HG02852 (cell line): Measurements from ENCODE around the gene COA8.
A peak's percentile ranks its signal among the peaks of the same experiment; 100 is the strongest.

Experiments
- ATAC-seq: cut with Tn5 transposase; IDR thresholded peaks from one replicate; pipeline ENCODE4 v1.9.1; 2021; ENCODE audit warnings: mild to moderate bottlenecking, moderate library complexity; ENCODE audit not compliant: unreplicated experiment

COA8 gene

DNA sequence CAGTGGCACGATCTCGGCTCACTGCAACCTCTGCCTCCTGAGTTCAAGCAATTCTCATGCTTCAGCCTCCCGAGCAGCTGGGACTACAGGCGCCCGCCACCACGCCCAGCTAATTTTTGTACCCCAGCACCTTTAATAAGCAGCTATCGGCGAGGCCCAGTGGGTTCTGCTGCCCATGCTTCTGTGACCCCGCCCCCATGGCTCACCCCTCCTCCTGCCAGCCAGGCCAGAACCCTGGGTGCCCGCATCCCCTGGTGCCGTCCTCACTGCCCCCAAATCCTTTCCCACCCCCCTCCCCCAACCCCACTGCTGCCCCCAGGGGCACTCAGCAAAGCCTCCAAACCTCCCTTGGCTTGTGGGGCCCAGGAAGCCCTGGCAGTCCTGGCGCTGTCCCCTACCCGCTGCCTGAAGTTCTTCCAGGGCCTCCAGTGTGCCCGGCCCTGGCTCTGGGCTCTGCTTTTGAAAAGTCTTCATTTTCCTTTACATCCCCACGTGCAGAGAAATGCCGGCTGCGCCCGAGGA is 14.8 kb upstream of the COA8 start:
- ATAC-seq, result no peak

DNA sequence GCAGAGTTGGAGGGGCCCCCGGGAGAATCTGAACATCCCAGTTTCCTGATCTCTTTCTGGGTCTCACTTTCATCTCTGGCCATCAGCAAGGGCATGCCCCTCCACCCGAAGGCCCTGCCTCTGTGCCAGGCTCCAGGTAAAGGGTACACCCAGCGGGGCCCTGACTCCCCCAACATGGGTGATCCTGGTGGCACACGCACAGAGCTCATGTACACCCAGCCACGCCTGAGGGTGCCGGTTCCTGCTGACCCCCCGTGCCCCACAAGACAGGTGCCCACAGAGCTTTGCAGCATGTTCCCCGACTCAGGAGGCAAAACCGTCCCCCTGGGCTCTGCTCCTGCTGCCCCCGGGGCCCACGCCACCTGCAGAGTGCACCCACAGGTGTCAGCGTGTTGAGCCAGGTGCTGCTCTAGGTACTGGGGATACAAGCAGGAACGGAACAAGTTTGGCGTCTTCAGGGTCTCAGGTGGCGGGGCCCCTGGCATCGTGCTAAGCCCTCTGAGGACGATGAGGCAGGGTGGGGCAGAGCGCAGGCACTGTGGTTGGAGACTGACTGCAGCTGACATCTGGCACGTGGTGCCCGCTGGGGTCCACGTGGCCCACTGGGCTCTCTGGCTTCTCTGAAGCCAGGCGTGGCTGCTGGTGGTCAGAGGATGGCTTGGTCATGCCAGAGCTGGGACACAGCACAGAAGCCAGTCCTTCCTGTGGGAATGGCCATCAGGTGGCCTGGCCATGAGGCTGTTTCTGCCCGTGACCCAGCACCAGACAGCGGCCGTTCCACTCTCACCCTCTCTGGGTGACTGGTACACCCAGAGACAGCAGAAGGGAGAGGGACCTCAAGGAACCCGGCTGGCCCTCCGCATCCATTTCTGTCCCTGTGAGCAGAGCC is 14.1 kb upstream of the COA8 start:
- no peak for ATAC-seq

DNA sequence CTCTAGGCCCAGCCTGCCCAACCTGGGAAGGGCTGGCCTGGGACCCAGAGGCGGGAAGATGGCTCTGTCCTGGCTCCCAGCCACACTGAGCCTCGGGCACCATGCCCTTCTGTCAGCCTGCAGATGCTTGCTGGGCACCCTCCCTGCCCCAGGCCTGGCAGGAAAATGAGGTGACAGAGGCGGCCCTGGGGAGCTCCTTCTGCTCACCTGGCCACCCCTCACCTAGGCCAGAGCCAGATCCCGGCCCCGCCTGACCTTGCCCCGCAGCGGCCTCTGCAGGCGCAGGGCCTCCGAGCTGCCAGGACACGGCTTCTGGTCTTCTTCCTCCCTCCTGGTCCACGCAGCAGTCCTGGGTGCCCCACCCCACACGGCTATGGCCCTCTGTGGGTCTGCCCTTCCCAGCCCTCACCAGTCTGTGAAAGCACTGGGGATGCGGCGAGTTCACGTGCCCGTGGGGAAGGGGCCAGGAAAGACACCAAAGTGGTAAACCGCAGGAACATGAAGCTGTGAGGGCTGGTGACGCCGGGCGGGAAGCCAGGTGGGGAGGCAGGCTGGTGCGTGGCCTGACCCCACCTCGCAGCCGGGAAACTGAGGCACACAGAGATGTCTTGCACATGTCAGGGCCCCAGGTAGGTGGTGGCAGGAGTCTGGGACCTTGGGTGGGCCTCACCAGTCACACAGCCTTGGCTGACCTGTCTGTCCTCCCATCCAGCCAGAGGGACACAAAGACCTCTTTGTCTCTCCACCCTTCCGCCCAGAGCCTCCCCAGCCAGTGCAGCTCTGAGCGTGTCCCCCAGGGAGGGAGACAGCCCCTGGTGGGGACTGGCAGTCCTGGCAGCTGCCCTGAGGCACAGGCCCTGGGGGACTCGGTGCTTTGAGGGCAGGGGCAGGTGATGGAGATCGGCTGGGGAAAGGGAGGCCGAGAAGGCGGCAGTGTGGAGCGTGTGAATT is 13.1 kb upstream of the COA8 start:
- no peak for ATAC-seq

DNA sequence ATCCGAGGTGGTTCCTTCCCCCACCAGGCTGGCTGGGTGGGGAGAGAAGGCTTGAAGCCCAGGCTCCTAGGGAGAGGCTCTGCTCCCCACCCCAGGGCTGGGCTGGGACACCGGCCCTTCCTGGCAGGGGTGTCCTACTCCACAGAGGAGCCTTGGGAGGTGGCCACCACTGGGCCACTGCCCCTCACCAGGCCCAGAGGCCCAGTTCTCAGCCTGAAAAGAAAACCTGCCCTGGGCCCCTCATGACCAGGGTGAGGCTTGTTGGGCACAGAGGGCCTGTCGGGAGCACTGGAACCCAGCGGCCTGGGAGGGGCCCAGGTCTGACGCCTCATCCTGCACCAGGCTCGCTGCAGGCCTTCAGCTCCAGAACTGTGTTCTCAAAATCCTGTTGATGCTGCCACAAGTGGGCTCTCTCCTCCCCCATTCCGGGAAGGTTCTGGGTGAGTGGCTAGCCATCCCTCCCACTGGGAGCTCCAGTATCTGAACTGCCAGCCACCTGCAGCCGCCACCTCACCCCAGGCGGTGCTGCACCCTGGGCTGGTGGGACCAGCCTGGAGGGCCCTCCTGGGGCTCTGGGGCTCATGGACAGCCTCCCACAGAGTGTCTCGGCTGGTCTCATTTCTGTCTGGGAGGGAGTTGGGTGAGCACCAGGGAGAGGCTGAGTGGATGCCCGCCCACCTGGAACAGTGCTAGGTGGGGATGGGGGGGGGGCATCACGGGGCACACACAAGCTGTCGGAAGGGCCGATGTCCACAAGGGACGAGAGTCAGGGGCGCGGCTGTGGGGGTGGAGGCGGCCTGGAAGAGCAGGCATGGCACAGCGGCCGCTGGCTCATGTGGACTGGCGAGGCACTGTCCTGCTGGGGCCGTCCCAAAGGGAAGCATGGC is 12.1 kb upstream of the COA8 start:
- ATAC-seq, result no peak

GRCh38 chr14:103551338-103551762 is 11.4 kb upstream of the COA8 start:
- no peak for ATAC-seq

DNA sequence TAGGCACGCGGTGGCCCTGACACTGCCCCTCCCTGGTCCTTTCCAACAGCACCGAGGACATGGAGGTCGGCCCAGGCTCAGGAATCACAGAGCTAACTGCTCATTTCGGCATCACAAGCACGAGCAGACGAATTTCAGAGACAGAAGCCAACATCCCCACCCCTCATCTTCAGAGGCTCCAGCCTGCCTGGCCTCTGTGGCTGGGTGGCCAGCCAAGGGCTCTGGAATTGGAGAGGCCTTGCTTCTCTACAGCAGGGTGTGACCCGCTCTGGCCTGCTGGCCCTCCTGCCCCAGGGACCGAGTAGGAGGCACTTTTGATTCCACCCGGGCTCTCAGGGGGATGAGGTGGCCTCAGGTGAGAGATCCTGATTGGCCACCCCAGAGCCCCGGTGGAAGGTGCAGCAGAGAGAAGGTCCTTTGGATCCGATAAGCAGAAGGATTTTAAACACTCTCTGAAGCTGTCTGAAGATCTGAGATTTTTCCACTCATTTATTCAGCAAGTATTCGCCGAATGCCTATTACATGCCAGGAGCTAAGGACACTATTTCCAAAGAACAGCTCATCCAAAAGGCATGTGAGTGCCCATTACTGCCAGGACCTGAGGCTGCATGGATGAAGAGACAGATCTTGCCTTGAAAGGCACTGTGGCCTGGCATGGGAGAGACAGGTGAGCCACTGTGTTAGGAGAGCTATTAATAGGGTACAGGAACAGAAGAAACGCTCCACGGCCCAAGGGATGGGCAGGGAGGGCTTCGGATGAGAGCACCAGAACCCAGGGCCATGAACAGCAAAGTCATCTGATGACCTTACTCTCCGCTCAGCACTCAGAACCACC is 10.5 kb upstream of the COA8 start:
- no peak for ATAC-seq

- ATAC-seq, result no peak
These were observed 9.9 kb upstream of the COA8 start for GRCh38 chr14:103552846-103553210.

- no peak for ATAC-seq
These were observed 7.0 kb upstream of the COA8 start for GRCh38 chr14:103555559-103556337.

GRCh38 chr14:103556946-103557758 is 5.6 kb upstream of the COA8 start:
- ATAC-seq, result no peak

- no peak for ATAC-seq
These were observed 4.5 kb upstream of the COA8 start for GRCh38 chr14:103558071-103558882.

- no peak for ATAC-seq
These were observed 3.0 kb upstream of the COA8 start for GRCh38 chr14:103559766-103560165.

DNA sequence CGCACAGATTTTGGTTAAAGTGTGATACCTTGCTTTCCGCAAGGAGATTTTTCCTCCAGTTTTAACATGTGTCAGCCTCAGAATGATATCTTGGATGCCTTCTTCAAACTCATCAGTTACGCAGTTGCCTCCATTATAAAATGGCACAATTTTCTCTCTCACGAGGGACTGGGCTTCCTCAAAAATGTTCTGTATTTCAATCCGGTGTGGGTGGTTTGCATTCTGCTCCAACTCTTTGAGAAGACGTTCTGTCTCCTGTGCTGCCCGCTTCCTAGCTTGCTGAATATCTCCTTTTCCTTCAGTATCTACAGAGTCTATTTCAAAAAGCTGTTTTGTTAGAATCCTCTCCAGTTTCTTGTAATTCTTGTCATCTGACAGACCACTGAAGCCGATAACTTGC is 2.1 kb upstream of the COA8 start:
- no peak for ATAC-seq

GRCh38 chr14:103561381-103562178 is 1.2 kb upstream of the COA8 start:
- peak; percentile 31 for ATAC-seq

DNA sequence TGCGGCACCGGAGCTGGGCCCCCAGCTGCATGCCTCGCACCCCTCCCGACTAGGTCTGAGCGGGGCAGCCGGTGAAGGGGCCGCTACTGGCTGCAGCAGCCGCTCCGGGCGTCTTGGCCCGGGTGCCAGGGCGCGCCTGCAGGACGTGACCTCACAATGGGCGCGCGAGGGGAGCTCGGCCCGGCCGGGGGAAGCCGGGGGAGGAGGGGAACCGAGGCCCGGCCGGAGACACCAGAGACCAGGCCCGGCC is 656 bp upstream of the COA8 start:
- ATAC-seq, result peak; percentile 37

DNA sequence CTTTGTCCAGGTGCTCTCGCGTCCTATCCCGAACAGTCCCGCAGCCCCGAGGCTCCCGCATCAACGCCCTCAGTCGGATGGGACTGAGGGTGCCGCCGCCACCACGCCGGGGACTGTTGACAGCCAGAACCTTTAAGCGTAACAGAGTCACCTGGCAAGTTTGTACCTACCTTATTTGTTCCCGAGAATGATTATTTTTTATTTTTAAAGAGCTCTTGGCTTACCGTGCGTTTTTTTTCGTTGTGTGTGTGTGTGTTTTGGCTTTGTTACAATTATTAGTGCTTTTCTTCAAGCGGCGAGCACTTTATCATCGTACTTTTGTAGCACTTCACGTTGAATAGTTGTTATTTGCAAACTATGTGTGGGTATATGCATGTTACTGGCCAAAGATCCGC is 463 bp downstream of the COA8 start:
- no peak for ATAC-seq

GRCh38 chr14:103563844-103564505 is 1.2 kb downstream of the COA8 start:
- no peak for ATAC-seq
